H1 (cell line): ENCODE results near the gene PDHX. TPM values are rescaled to one million over a fixed set of nuclear protein-coding genes. Genes with fewer than 3 reads are reported as not detected.

Source experiments
- CHD1 ChIP-seq: IDR thresholded peaks from 2 replicates; pipeline ENCODE4 v1.6.1; 2012; ENCODE audit warnings: low read depth, low read length, improper control_type of control experiment
- CHD7 ChIP-seq: fragments of 300-600 bp; sonication (generic); IDR thresholded peaks from 2 replicates; pipeline ENCODE4 v1.7.1; 2012; ENCODE audit warnings: low read length, moderate library complexity, mild to moderate bottlenecking, inconsistent platforms; ENCODE audit not compliant: insufficient replicate concordance
- polyA plus RNA-seq, 7 experiments: library from polyadenylated mRNA; depleted of rRNA in 3 of 7; stranded (reverse) in 5 of 7; unstranded in 2 of 7; fragments of >200 nt in 5 of 7; fragments of 200-250 nt in 2 of 7; gene quantifications; 1 replicate in 5 of 7; 2 replicates in 1 of 7; 4 replicates in 1 of 7; pipeline versions ENCODE4 v1.2.1 to v1.2.3, GENCODE V29; 2011 to 2013; ENCODE audit warnings: missing spikeins in 2 of 7, mixed read lengths in 2 of 7
- total RNA-seq: library from RNA; stranded (reverse); fragmentation: NEBNext Ultra II Directional; extraction: Animal tissue kit (Norgen Biotek cat#: 25700); gene quantifications from 2 replicates; pipeline ENCODE4 v1.2.1, GENCODE V29; 2021

PDHX gene
- total and polyA plus RNA-seq, 2 of the 8 experiments (the other 6 are each of a cell fraction or from before 2014, with no cell fraction given): 12.4 to 51.9 TPM

- no peak for TF ChIP-seq CHD7
- no peak for TF ChIP-seq CHD1
Measured at GRCh38 chr11:34877375-34877975, 38.9 kb upstream of the PDHX start (continued).
